HG03039 (cell line): ENCODE results near the gene ACTR3C.
"Not testable (repeated sequence)": the region's sequence is repeated elsewhere in the genome, so short reads cannot be mapped to it uniquely, and the experiment has no call there.

Experiments
- ATAC-seq: cut with Tn5 transposase; IDR thresholded peaks from one replicate; pipeline ENCODE4 v1.9.1; 2021; ENCODE audit warnings: mild to moderate bottlenecking, moderate library complexity; ENCODE audit not compliant: unreplicated experiment

Gene ACTR3C

DNA sequence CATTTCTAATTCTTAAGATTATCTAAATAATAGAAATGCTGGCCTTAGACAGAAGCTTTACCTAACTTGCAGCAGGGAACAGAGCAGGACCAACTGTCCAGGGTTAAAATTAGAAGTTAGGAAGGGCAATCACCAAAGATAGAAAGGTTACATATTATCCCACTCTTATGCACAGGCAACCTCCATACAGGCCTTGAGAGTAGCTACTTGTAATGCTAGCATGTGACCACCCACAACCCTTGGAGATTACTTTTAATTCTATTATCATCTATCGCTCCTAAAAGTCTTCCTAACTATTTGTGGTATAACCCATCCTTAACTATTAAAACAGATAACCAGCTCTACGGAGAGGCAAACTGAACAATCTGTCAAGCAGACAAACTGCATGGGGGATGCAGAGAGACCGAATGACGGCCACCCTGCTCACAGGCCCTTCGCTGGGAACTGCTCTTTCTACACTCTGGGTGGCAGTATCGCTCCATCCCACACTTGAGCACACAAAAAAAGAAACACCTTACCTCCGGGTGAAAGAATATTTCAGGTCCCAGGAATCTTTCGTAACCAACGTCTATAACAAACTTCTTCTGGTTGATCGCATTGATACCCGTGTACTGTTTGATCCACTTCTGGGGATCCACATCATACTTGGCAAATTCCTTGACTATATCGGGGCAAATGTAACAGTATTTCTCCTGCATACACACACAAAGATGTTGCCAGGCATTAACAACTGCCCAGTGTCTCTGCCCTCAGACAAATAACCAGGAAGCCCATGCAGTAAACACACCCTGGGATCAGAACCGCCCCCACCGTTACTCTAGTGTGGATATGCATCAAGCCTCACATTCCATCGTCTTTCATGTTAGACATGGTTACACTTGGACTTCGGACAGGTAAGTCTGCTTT, 37.2 kb downstream of the ACTR3C start:
- ATAC-seq, result not testable (repeated sequence)

DNA sequence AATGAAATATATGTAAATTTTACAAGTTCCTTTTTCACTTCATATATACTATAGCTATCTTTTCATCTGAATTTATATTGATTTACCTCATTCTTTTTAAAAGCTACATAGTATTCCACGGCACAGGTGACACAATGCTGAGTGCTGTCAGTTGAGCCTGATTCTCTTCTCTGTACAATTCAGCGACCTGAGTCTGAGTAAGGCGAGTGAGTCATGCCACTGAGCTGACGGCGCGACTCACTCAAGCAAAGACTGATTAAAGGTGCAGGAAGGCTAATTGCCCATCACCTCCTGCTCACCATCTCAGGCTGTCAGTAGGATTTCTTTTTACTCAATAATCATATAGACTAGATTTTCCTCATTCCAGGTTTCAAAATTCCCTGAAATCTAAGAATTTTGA, 39.7 kb downstream of the ACTR3C start:
- ATAC-seq, result not testable (repeated sequence)

GRCh38 chr7:150283111-150283510, 40.2 kb downstream of the ACTR3C start:
- not testable (repeated sequence) for ATAC-seq

DNA sequence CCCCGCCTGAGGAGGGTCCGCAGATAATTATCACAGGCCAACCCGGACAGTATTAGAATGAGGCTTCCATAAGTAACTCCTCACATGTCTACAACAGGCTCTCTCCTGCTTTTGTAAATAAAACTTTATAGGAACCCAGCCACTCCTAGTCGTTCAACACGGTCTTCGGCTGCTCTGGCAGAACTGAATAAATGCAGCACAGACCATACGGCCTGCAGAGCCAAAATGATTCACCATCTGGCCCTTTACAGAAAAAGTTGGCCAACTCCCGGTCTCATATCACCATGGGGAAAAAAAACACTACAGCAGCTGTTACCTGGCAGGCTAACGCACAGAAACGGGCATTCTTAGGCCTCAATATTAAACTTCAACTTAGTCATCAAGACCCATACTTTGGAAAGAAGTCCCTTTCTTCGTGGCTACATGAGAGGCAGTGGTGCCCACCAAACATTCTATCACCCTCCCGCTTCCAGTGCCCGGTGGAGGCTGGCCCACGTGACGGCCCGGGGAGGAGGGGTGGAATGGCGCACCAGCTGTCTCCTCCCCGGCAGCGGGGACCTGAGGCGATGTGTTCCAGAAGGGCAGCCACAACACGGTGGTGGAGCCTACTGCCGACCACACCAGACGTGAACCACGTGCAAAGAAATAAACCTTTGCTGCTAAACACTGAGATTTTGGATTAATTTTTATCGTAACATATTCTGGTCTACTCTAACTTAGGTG, 41.5 kb downstream of the ACTR3C start:
- not testable (repeated sequence) for ATAC-seq

DNA sequence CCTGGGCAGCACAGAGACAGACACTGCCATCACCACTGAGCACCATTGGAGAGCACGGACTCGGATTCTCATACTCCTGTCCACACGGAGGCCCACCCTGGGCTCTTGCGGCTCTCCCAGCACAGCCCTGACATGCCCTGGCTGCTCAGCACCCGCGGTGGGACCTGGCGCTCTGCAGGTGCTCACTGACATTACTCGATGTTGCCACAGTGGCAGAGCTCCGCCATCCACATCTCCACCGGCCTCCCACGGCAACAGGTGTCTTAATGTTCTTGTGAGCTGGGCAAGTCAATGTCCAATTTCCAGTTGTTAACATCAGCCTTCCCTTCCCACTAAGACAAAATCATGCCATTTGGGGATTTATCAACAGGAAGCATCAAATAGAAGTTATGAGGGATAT, 45.0 kb downstream of the ACTR3C start:
- not testable (repeated sequence) for ATAC-seq

- not testable (repeated sequence) for ATAC-seq
These were observed 47.1 kb downstream of the ACTR3C start for GRCh38 chr7:150276132-150276695.

DNA sequence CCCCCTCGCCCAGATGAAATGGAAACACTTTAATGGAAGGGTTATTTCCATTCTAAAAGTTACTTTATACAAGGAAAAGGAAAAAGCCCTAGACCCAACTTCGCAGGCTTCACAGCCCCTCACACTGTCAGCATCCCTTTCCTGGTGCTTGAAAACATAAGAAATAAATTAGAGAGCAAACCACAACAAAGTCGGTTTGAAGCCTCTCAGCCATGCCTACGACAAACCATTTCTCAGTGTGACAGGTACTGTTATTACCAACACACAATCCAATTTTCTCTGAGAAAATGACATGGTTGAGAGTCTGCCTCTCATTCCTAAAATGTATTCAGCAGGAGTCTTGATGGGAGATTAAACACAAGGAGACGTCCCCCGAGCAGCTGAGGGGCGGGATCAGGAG, 51.4 kb downstream of the ACTR3C start:
- not testable (repeated sequence) for ATAC-seq

- not testable (repeated sequence) for ATAC-seq
These were observed 53.1 kb downstream of the ACTR3C start for GRCh38 chr7:150270101-150270824.

DNA sequence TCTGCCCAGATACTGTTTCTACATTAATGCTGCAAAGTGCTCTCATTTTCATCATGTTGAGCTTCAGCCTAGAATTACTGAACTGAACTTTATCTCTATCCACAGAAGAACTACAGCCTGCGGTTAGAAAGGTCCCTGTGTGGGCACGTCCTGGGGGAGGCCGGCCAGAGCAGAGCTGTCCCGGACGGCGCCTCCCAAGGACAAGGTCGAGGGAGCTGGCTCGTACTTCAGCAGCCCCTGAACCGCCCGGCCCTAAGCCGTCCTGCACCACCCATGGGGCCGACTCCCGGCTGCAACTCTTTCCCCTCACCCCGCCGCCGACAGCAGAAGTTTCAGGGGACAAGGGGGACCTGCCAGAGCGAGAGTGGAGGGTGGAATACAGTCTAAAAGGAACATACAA, 54.5 kb downstream of the ACTR3C start:
- ATAC-seq, result not testable (repeated sequence)

DNA sequence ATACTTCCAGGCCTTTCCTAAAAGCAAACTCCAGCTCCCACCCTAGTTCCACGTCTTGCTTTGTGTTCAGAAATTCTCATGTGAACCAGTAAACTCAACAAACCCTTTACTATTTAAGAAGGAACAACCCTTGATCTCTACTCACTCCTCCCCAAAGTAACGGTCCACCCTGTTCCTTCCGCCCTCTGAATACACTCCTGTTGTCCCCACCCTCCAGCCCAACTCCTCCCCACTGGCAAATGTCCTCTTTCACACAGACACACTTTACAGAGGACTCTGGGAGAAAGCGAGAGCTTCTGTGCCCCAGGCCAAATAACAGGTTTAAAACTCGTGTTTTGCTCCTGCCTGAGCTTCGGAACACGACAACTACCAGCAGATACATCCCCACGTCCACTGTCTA, 55.1 kb downstream of the ACTR3C start:
- ATAC-seq, result not testable (repeated sequence)

DNA sequence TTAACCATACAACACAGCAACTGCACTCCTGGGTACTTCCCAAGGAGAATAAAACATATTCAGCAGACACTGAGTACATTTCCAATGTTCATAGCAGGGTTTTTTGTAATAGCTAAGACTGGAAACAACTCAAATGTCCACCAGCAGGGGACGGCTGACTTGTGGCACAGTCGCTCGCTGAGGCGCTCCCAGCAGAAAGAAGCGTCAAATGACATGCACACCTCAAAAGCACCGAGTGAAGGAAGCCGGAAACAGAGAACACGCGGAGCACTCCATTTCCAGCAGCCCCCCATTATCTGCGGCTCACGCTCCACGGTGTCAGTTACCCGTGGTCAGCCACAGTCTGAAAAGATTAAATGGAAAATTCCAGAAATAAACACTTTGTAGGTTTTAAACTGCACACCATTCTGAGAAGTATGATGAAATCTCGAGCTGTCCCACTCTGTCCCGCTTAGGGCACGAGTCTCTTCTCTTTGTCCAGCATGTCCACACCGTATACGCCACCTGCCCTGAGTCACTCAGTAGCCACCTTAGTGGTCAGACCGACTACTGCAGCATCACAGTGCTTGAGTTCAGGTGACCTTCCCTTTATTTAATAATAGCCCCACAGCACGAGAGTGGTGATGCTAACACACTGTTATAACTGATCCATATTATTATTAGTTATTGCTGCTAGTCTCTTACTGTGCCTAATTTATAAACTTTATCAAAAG, 56.2 kb downstream of the ACTR3C start:
- not testable (repeated sequence) for ATAC-seq

- not testable (repeated sequence) for ATAC-seq
These were observed 60.7 kb downstream of the ACTR3C start for GRCh38 chr7:150262656-150263055.

DNA sequence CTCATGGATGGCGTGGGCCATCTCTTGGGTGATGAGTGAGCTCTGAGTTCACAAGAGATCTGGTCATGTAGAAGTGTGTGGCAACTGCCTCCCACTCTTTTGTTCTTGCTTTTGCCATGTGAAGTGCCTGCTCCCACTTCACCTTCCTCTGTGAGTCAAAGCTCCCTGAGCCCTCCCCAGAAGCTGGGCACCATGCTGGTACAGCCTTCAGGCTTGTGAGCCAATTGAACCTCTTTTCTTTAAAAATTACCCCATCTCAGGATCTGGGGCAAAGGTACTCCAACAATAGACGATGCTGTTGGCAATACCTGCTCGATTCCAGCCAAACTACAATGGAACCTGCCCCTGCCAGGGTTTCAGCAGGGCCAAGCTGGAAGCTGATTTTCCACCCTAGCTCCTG, 75.6 kb downstream of the ACTR3C start:
- not testable (repeated sequence) for ATAC-seq

DNA sequence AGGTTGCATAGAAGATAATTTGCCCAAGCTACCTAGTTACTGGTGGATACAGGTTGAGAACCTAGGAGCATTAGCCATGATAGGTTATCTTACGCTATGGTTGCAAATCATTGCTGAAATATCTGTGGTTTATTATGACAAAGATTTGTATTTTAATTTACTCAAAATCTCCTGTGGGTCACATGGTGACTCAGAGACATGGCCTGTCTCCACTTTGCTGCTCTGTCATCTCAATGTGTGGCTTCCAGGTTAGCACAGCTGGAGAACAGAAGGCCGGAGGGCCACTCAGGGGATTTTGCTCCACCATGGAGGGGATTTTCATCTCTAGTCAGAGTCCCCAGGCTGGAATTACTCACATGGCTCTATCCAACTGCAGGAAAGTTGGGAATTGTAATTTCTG, 78.1 kb downstream of the ACTR3C start:
- ATAC-seq, result not testable (repeated sequence)

GRCh38 chr7:150242935-150243334, 80.4 kb downstream of the ACTR3C start:
- ATAC-seq, result not testable (repeated sequence)

GRCh38 chr7:150225444-150225843, 97.9 kb downstream of the ACTR3C start:
- ATAC-seq, result not testable (repeated sequence)

DNA sequence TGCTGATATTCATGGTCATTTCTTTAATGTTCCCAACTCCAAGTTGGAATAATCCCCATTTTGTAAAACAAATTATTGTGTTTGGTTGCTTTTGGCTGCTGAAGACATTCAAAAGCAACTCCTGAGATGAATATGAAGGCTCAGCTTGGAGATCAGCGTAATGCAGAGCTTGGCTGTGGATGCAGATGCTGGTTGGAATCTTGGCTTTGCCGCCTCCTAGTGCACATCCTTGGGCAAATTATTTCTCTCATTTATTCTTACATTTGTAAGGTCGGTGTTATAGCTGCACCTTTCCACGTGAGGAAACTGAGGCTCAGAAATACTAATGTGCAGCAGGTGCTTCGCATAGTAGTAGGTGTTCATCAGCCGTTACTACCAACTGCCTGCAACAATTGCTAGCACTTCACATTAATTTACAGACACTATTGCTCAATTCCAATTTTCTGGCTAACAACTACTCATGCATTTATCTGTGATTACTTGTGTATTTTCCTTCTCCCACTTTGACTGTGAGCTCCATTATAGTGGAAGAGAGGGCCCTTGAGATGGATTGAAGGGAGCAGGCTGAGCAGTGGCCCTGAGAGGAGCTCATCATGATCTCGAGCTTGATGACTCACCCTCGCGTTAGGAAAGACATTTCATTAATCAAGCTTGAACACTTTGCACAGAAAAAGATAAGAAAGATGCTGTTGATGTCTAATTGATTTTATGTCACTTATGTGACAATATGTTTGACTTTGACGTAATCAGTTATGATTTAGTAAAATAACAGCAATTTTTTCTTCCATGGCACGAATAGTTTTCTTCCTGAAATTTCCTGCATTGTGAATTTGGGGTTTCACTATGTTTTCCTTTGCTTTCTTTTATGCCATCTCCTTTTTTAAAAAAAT, 101.0 kb downstream of the ACTR3C start:
- ATAC-seq, result not testable (repeated sequence)

- ATAC-seq, result not testable (repeated sequence)
These were observed 102.6 kb downstream of the ACTR3C start for GRCh38 chr7:150220673-150221181.
